Colonic mucosa (tissue), 4 donors: ENCODE results near the gene IGF2. TPM values are rescaled to one million over a fixed set of nuclear protein-coding genes. Genes with fewer than 3 reads are reported as not detected.

Experiments
- DNase-seq: peaks from one replicate; pipeline ENCODE4 v3.0.0-alpha.2; 2020
- H3K27ac ChIP-seq: fragments of 200-600 bp; one replicate; pipeline ENCODE4 v1.8.0; 2021
- H3K27me3 ChIP-seq: fragments of 200-600 bp; one replicate; pipeline ENCODE4 v1.8.0; 2021
- H3K36me3 ChIP-seq: fragments of 200-600 bp; one replicate; pipeline ENCODE4 v1.8.0; 2021
- H3K4me1 ChIP-seq: fragments of 200-600 bp; one replicate; pipeline ENCODE4 v1.8.0; 2021; ENCODE audit warnings: mild to moderate bottlenecking
- H3K4me3 ChIP-seq: fragments of 200-600 bp; one replicate; pipeline ENCODE4 v1.8.0; 2021
- H3K9ac ChIP-seq, 2 donors: one replicate each; pipeline ENCODE4 v1.7.0; 2013; ENCODE audit warnings: control low read depth in 2 of 2, low read depth in 2 of 2, low read length in 2 of 2
- H3K9me3 ChIP-seq: fragments of 200-600 bp; one replicate; pipeline ENCODE4 v1.8.0; 2021
- intact Hi-C: fragments of 100-400 bp; cut with DNase I; formaldehyde crosslinking; loops from one replicate; pipeline ENCODE4 v1.14.1; 2022
- microRNA-seq: library from miRNA; unstranded; fragments of <30 nt; microRNA quantifications from one replicate; pipeline ENCODE4, GENCODE V29; 2019
- total RNA-seq, 2 donors: library from RNA; stranded (reverse); fragmentation: NEBNext Ultra II Directional in 1 of 2; extraction: Animal tissue kit (Norgen Biotek cat#: 25700) in 1 of 2; gene quantifications; one replicate each; pipeline ENCODE4 v1.2.1, GENCODE V29; 2021
- TF ChIP-seq, protein P1 (sequence below): fragments of 200-600 bp; IDR thresholded peaks from one replicate; pipeline ENCODE4 v1.8.0; 2022; ENCODE audit warnings: antibody characterized with exemption, mild to moderate bottlenecking
- donor health status: healthy.
- donor health status: DM: no; HTN: no; CAD: no.
- donor health status: DM: no; HTN: no; CAD: no.

Gene IGF2
- total RNA-seq, 2 donors from 2014 or later = 4.1 to 9.2 TPM

DNA sequence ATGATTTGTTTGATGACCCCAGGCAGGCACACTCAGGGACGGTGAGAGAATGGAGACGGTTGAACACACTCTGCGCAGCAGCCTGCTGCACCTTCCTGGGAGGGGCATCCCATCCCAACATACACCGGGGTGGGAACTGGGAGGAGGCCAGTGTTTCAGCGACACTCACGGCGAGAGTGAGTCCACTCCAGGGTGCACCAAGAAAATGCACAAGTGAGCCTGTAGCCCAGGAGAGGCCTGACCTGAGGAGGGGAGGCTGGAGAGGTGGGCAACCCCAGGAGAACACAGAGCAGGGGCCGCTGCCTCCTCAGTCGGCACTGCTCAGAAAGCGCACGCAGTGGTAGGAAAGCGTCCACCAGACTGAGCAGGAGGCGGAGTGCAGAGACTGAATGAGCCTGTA is 54.5 kb downstream of the IGF2 start:
- Histone ChIP-seq H3K4me3 (no peak overlapping the region), H3K9me3 (no peaks in the 10 kb centered on the region), H3K9ac (no peak overlapping the region), H3K36me3 (no peaks in the 10 kb centered on the region), H3K4me1 (no peaks in the 10 kb centered on the region), H3K27ac (no peak overlapping the region), H3K27me3 (no peaks in the 10 kb centered on the region)
- no peak for DNase-seq
- TF ChIP-seq, protein P1, sequence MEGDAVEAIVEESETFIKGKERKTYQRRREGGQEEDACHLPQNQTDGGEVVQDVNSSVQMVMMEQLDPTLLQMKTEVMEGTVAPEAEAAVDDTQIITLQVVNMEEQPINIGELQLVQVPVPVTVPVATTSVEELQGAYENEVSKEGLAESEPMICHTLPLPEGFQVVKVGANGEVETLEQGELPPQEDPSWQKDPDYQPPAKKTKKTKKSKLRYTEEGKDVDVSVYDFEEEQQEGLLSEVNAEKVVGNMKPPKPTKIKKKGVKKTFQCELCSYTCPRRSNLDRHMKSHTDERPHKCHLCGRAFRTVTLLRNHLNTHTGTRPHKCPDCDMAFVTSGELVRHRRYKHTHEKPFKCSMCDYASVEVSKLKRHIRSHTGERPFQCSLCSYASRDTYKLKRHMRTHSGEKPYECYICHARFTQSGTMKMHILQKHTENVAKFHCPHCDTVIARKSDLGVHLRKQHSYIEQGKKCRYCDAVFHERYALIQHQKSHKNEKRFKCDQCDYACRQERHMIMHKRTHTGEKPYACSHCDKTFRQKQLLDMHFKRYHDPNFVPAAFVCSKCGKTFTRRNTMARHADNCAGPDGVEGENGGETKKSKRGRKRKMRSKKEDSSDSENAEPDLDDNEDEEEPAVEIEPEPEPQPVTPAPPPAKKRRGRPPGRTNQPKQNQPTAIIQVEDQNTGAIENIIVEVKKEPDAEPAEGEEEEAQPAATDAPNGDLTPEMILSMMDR = no peak
- intact Hi-C loops = no loop called here

Small RNA genes lying within 50 kb of the gene (microRNA-seq; reads per million reads assigned to microRNA genes)
- gene MIR4686 = not detected
- gene MIR483 = 23.2 reads per million, percentile 31 among the genes with 10 or more reads in this experiment

Other genes with a start within 250 kb of the IGF2 start
- gene PRR33, start 247.5 kb downstream of the IGF2 start, total RNA-seq = not detected
- gene TNNT3, start 219.7 kb downstream of the IGF2 start, total RNA-seq = under 1 TPM in 1 of 2 donors, not detected in 1; 0.72 TPM
- gene MRPL23, start 192.1 kb downstream of the IGF2 start, total RNA-seq = 100 to 1,000 TPM in 1 of 2 donors, 10 to 100 TPM in 1; 89.4 to 140 TPM
- 10 to 100 TPM in 1 of 2 donors, 1 to 10 TPM in 1; 4.7 to 32.9 TPM for gene H19, start 141.5 kb downstream of the IGF2 start, total RNA-seq
- gene INS, start 21.8 kb upstream of the IGF2 start, total RNA-seq = under 1 TPM in 1 of 2 donors, not detected in 1; 0.84 TPM
- gene TH, start 32.4 kb upstream of the IGF2 start, total RNA-seq = under 1 TPM in 1 of 2 donors, not detected in 1; 0.15 TPM
- gene ASCL2, start 131.2 kb upstream of the IGF2 start, total RNA-seq = 10 to 100 TPM in 1 of 2 donors, 1 to 10 TPM in 1; 4.8 to 16.4 TPM
- under 1 TPM; 0.11 to 0.52 TPM for gene C11orf21, start 162.5 kb upstream of the IGF2 start, total RNA-seq
- under 1 TPM; 0.40 to 0.62 TPM for gene TSPAN32, start 162.6 kb upstream of the IGF2 start, total RNA-seq
- gene CD81, start 237.9 kb upstream of the IGF2 start, total RNA-seq = 100 to 1,000 TPM; 185 to 208 TPM